ENCODE data around the gene ZFP42. TPM values are rescaled to one million over a fixed set of nuclear protein-coding genes. Genes with fewer than 3 reads are reported as not detected.

The ZFP42 gene
- total RNA-seq, 1 experiment from 2014 or later, result 0.05 TPM

DNA sequence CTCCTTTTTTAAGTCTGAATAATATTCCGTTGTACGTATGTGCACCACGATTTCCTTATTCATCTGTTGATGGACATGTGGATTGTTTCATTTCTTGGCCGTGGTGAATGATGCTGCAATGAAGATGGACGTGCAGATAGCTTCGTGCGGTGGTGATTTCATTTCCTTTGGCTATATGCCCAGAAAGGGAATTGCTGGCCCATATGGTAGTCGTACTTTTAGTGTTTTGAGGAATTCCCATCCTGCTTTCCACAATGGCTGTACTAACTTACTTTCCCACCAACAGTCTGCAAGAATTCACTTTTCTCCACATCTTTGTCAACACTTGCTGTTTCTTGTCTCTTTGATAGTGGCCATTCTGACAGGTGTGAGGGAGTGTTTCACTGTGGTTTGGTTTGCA, 12.8 kb downstream of the ZFP42 start:
- H3K27ac ChIP-seq (ENCODE audit: low read length), result no peak overlapping the region
- CTCF ChIA-PET, result no interaction called here
- no peak overlapping the region for H3K4me3 ChIP-seq (ENCODE audit: low read depth in 2 of 2, low read length in 2 of 2)
- in situ Hi-C loops (cut with HindIII; ENCODE audit: low pct_unique_long_range_greater_than_20kb, low sequenced_read_pairs) (no loop called here), intact Hi-C loops (cut with micrococcal nuclease; ENCODE audit: unreplicated experiment) (no loop called here)
- no TSS peak for BruUV-seq (replicated peaks)
- no peak for ATAC-seq
- H3K4me1 ChIP-seq (ENCODE audit: control insufficient read depth, insufficient read depth, low read length), result no peaks in the 10 kb centered on the region
- POLR2A ChIA-PET, result no interaction called here
- no peaks in the 10 kb centered on the region for H3K36me3 ChIP-seq (ENCODE audit: control insufficient read depth, insufficient read depth, low read length)
- no peak for TF ChIP-seq POLR2AphosphoS5 (IDR thresholded peaks at IDR 0.05; ENCODE audit: low read depth, low read length)
- TF ChIP-seq, protein P1, sequence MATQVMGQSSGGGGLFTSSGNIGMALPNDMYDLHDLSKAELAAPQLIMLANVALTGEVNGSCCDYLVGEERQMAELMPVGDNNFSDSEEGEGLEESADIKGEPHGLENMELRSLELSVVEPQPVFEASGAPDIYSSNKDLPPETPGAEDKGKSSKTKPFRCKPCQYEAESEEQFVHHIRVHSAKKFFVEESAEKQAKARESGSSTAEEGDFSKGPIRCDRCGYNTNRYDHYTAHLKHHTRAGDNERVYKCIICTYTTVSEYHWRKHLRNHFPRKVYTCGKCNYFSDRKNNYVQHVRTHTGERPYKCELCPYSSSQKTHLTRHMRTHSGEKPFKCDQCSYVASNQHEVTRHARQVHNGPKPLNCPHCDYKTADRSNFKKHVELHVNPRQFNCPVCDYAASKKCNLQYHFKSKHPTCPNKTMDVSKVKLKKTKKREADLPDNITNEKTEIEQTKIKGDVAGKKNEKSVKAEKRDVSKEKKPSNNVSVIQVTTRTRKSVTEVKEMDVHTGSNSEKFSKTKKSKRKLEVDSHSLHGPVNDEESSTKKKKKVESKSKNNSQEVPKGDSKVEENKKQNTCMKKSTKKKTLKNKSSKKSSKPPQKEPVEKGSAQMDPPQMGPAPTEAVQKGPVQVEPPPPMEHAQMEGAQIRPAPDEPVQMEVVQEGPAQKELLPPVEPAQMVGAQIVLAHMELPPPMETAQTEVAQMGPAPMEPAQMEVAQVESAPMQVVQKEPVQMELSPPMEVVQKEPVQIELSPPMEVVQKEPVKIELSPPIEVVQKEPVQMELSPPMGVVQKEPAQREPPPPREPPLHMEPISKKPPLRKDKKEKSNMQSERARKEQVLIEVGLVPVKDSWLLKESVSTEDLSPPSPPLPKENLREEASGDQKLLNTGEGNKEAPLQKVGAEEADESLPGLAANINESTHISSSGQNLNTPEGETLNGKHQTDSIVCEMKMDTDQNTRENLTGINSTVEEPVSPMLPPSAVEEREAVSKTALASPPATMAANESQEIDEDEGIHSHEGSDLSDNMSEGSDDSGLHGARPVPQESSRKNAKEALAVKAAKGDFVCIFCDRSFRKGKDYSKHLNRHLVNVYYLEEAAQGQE (IDR thresholded peaks at IDR 0.05; ENCODE audit: insufficient read depth in 1 of 2, low read depth in 2 of 2, low read length in 1 of 2), result no peak
- TF ChIP-seq TCF7L2 (IDR thresholded peaks at IDR 0.05; ENCODE audit: low read depth, low read length), result no peak
- TF ChIP-seq, protein P2, sequence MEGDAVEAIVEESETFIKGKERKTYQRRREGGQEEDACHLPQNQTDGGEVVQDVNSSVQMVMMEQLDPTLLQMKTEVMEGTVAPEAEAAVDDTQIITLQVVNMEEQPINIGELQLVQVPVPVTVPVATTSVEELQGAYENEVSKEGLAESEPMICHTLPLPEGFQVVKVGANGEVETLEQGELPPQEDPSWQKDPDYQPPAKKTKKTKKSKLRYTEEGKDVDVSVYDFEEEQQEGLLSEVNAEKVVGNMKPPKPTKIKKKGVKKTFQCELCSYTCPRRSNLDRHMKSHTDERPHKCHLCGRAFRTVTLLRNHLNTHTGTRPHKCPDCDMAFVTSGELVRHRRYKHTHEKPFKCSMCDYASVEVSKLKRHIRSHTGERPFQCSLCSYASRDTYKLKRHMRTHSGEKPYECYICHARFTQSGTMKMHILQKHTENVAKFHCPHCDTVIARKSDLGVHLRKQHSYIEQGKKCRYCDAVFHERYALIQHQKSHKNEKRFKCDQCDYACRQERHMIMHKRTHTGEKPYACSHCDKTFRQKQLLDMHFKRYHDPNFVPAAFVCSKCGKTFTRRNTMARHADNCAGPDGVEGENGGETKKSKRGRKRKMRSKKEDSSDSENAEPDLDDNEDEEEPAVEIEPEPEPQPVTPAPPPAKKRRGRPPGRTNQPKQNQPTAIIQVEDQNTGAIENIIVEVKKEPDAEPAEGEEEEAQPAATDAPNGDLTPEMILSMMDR (IDR thresholded peaks at IDR 0.05), result no peak
- TF ChIP-seq SIN3A (IDR thresholded peaks at IDR 0.05; ENCODE audit: borderline replicate concordance, insufficient read depth, low read depth, low read length), result no peak
- no peaks in the 10 kb centered on the region for H3K27me3 ChIP-seq (ENCODE audit: control insufficient read depth, insufficient read depth, low read length)
- no peaks in the 10 kb centered on the region for H3K9me3 ChIP-seq (ENCODE audit: control insufficient read depth, insufficient read depth, low read depth, low read length)
- DNase-seq (ENCODE audit: low read depth, low spot score), result no peak

DNA sequence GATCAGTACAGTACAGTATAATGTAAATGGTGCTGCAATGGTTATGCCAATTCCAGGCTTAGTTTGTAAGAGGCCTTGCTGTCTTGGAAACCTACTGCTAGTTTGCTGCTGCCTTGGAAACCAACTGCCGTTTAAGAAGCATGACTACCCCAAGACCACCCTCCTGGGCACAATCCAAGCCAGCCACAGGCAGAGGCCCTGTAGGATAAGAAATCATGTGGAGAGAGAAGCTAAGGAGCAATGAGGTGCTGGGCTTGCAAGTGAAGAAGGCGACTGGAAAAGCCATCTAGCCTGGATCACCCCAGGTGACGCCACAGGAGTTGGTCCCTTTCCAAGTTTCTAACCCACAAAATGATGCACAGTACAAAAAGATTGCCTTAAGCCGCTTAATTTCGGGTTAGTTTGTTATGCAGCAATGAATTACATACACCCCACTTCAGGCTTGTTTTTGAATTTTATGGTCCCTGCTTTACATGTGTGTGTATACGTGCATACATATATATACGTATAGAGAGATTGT, 16.9 kb downstream of the ZFP42 start:
- H3K27me3 ChIP-seq (ENCODE audit: control insufficient read depth, insufficient read depth, low read length), result no peaks in the 10 kb centered on the region
- ChIA-PET CTCF (no interaction called here), POLR2A (no interaction called here)
- BruUV-seq (replicated peaks), result no TSS peak
- intact Hi-C loops (cut with micrococcal nuclease; ENCODE audit: unreplicated experiment), result no loop called here
- ATAC-seq, result no peak
- in situ Hi-C loops (cut with HindIII; ENCODE audit: low pct_unique_long_range_greater_than_20kb, low sequenced_read_pairs), result no loop called here
- H3K9me3 ChIP-seq (ENCODE audit: control insufficient read depth, insufficient read depth, low read depth, low read length), result no peaks in the 10 kb centered on the region
- no peak for TF ChIP-seq SIN3A (IDR thresholded peaks at IDR 0.05; ENCODE audit: borderline replicate concordance, insufficient read depth, low read depth, low read length)
- no peak overlapping the region for H3K4me3 ChIP-seq (ENCODE audit: low read depth in 2 of 2, low read length in 2 of 2)
- no peaks in the 10 kb centered on the region for H3K4me1 ChIP-seq (ENCODE audit: control insufficient read depth, insufficient read depth, low read length)
- no peaks in the 10 kb centered on the region for H3K36me3 ChIP-seq (ENCODE audit: control insufficient read depth, insufficient read depth, low read length)
- DNase-seq (ENCODE audit: low read depth, low spot score), result no peak
- H3K27ac ChIP-seq (ENCODE audit: low read length), result no peak overlapping the region

DNA sequence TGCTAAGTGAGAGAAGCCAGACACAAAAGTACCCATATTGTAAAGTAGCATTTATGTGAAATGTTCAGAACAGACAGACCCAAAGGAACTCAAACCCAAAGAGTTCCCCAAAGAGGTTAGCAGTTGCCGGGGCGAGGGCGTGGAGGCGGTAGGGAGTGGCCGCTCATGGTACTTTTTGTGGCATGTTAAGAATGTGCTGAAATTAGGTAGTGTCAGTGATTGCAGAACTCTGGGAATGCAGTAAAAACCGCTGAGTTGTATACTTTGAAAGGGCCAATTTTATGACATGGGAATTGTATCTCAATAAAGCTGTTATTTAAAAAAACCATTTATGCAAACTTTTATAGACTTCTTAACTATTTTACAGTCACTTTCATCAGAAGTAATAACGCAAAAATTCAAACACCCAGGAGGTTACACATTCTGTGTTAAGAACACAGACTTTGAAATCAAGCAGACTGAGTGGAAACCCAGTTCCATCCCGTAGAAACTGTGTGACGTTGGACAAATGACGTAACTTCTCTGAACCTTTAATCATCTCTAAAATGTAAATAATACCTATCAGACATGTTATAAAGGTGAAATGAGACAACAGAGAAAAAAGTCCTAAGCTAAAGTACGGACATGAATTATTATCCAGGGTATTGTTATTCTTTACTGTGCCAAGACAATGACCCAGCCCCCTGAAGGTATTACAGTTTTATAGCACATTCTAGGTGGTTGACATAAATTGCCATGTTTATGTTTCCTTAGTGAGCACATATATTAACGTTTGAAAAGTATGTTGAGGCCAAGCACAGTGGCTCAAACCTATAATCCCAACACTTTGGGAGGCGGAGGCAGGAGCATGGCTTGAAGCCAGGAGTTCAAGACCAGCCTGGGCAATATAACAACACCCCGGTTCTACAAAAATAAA, 19.7 kb downstream of the ZFP42 start:
- no peaks in the 10 kb centered on the region for H3K27me3 ChIP-seq (ENCODE audit: control insufficient read depth, insufficient read depth, low read length)
- no peaks in the 10 kb centered on the region for H3K36me3 ChIP-seq (ENCODE audit: control insufficient read depth, insufficient read depth, low read length)
- intact Hi-C loops (cut with micrococcal nuclease; ENCODE audit: unreplicated experiment), result no loop called here
- DNase-seq (ENCODE audit: low read depth, low spot score) (no peak), ATAC-seq (no peak)
- no peak overlapping the region for H3K27ac ChIP-seq (ENCODE audit: low read length)
- no peak overlapping the region for H3K4me3 ChIP-seq (ENCODE audit: low read depth in 2 of 2, low read length in 2 of 2)
- POLR2A ChIA-PET, result no interaction called here
- TF ChIP-seq TCF7L2 (IDR thresholded peaks at IDR 0.05; ENCODE audit: low read depth, low read length), result no peak
- TF ChIP-seq SIN3A (IDR thresholded peaks at IDR 0.05; ENCODE audit: borderline replicate concordance, insufficient read depth, low read depth, low read length), result no peak
- no peak for TF ChIP-seq POLR2AphosphoS5 (IDR thresholded peaks at IDR 0.05; ENCODE audit: low read depth, low read length)
- TF ChIP-seq, protein P2 (IDR thresholded peaks at IDR 0.05), result no peak
- TF ChIP-seq, protein P1 (IDR thresholded peaks at IDR 0.05; ENCODE audit: insufficient read depth in 1 of 2, low read depth in 2 of 2, low read length in 1 of 2), result no peak
- in situ Hi-C loops (cut with HindIII; ENCODE audit: low pct_unique_long_range_greater_than_20kb, low sequenced_read_pairs), result no loop called here
- CTCF ChIA-PET, result no interaction called here
- no peaks in the 10 kb centered on the region for H3K9me3 ChIP-seq (ENCODE audit: control insufficient read depth, insufficient read depth, low read depth, low read length)
- no TSS peak for BruUV-seq (replicated peaks)
- no peaks in the 10 kb centered on the region for H3K4me1 ChIP-seq (ENCODE audit: control insufficient read depth, insufficient read depth, low read length)

Data from Panc1 (cell line).